ENCODE results near the gene LRP1B.

The LRP1B gene

DNA sequence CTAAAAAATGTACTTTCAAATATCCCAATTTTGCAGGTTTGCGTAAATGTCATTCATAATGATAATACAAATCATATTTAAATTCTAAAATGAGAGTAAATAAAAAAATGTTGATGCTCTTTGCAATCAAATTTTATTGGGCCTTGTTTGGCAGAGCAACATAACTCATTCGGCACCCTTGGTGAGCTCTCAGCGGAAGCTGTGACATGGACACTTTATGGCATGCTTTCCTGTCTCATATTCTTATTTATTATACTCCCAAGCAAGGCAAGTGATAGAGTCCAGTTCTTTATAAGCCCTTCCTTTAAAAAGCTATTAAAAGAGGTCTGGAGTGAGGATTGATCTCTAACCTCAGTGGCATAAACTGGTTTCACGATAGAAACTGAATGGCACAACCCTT, 1857.4 kb downstream of the LRP1B start:
- DNase-seq, result no peak

DNA sequence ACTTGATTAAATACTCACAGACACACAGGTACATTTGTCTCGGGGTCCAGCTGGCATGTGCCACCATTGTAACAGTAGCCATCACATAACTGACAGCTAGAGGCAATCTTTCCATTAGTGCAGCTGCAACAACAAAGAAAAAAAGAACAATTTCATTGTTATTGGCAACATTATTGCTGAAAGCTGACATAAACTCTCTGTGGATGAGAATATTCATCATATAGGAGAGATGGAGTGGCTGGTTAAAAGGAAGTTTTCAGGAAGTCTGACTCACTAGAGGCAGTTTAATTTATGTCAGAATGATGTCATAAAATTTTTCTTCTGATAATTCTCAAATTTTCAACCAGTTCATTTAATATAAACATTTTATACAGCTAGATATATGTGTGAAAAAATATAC, 1860.6 kb downstream of the LRP1B start:
- no peak for DNase-seq

DNA sequence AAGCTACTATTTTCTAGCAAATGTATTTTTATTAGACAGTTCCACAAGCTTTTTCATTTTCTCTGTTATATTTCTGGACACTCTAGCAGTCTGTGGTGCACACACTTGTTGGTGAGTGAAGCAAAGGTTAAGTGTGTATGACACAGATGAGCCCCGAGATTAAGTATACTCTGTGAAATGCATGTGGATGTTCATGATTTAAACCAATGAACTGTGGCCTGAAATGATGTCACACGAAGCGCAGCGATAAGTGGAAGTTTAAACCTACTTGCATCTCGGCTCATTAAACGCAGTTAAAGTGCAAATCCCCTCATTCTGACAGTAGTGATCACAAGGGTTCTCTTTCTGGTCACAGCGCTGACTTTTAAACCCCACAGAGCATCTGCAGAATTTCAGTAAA, 1861.8 kb downstream of the LRP1B start:
- DNase-seq, result no peak

DNA sequence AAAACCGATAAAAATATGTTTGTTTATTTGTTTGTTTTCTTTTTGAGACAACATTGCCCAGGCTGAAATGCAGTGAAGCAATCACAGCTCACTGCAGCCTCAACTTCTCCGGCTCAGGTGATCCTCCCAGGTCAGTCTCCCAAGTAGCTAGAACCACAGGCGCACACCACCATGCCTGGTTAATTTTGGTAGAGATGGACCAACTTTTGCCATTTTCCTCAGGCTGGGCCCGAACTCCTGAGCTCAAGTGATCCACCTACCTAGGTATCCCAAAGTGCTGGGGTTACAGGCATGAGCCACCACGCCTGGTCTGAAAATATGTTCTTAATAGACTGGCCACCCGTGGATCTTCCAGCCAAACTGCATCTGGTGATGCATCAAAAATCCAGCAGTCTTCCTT, 1867.9 kb downstream of the LRP1B start:
- no peak for DNase-seq

DNA sequence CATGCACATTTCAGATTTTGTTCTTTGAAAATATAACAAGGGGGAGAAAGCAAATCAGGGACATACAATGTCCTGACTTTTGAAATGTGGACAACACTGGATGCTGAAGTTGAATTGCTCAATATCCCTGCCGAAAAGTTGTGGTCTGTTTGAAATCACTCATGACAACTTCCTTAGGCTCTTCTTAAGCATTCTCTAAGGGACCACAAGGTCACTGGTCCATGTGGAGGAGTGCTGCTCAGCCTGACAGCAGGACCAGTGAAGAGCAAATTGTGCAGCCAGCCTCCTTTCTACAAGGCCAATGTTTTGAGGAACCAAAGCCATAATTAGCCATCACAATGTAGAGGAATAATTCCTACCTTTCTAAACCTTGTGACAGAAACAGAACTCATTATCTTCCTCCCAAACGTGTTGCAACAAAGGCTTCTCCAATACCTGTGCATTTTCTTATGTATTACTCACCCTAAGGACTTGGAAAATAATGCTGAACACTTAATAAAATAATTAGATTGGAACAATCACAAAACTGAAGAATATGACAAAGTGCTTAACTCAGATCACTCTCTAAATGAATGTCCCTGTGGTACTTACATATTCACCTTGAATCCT, 1873.0 kb downstream of the LRP1B start:
- DNase-seq, result no peak

DNA sequence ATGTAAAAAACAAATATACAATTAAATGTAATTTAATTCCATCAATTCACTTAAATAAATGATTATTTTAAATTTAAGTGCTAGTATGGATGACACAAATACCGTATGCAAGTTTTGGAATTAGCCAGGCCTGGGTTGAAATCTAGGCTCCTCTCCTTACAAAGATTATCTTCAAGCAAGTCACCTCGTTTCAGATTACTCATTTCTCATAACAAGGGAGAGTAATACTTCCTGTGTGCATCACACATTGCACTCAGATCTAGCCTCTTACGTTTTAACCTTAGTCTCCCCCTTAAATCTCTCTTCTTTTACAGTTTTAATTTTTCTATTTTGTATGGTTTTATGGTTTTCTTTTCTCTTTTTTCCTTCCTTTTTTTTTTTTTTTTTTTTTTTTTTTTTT, 1874.7 kb downstream of the LRP1B start:
- no peak for DNase-seq

DNA sequence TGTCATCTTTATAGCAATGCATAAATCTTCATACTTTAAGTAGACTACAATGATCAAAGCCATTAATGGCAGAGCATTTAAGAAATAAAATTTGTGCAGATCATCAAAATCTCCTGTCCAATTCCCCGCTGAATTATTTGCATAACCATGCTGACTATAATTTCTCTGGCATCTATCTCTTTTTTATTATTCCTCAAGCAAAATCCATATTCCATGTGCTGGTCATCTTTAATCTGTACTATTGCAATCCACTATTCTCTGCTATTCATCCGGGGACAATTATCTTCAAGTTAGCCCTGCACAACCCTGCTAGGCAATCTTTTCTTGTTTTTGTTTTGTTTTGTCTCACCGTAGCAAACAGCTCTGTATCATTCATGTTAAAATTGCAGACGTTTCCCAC, 1881.0 kb downstream of the LRP1B start:
- DNase-seq, result no peak

DNA sequence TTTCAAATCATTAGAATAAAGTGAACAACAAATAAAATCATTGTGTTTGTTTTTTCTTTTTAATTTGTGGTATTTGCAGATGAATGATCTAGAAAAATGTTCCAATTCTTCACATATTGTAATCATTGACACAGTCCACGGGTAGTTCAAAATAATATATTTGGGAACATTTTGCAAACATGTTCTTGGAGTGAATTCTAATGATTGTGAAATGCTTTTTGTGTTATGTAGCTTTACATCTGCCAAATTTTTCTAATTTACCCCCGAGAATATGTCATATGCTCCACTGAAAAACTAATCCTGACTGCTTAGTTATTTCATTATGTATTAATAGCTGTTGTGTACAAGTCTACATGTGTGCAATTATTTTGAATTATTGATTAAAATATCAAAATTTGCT, 1882.2 kb downstream of the LRP1B start:
- DNase-seq, result no peak

DNA sequence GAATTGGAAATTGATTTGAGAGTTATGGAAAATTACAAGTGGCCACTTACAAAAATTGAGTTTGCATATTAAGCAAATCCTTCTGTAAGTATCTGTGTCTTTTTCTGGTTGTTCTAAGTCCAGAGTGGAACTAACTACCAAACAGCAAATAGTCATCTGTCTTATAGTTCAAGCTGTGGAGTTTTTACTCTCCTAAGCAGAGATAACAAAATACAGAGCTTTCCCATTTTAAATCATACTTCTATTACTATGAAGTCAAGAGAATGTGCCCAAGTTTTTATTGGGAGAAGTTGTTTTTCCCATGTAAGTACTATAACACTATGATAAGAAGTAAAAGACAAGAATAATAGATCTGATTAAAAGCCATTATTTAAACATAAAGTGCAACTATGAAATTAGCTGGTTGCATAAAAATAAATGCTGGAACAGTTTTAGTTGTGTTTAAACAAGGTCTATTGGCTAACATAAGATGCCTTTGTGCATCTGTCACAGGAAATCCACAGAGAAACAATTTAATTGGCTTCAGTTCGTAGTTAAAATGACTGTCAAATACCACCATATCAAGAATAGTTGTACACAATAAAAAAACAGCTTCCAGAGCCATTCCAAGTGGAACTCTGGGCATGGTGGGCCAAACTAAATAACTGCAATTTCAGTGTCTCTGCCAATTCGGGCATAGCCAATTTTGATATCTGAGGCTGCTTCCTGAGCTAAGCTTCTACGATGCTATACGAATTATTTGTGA, 1883.2 kb downstream of the LRP1B start:
- no peak for DNase-seq

DNA sequence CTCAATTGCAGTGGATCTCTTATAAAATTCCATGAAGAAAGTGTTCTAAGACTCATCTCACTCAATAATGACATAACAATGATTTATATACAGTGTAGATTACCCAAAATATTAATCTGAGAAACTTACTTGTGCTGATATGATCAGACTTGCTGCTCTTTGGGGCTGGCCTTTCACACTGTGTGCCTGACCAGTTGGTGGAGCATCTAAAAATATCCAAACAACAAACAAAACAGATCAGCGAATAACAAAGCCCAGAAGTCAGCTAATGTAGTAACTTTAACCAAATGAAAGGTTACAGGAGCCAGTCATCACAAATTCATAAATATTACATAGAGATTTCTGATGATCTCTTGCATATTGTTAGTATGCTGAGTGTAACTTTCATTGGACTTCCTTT, 1883.9 kb downstream of the LRP1B start:
- DNase-seq, result no peak

DNA sequence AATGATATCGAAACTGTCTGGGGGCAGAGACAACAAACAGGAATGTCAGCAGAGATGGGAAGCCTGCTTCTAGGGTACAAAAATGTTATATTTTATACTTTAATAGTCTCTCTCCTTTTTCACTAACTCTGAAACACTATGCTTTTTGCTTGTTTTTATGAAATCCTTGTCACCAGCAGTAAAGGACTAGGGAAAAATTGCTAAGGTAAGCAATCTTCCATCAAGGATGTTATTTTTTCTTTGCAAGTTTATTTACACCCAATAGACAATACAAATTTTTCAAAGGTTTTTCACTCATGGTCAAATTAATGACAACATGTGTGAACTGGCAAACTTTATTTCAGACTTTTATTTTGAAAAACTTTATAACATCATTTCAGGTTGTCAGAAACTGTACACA, 1884.8 kb downstream of the LRP1B start:
- no peak for DNase-seq

DNA sequence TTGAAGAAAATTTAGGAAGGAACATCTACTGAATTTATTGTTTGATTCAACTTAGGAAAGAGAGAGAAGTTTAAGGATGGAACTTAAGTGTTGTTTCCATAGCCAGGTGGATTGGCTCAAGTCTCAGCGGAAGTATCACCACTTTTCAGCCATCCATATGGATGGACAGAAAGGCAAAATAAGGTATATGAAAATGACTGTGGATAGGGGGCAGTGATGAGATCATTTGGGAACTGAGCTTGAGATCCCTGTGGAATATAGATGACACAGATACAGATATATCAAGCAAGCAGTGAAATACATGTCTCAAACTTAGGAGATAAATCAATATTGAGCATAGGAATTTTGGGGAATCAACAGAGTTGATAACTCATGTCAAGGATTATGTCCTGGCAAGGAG, 1887.9 kb downstream of the LRP1B start:
- no peak for DNase-seq

DNA sequence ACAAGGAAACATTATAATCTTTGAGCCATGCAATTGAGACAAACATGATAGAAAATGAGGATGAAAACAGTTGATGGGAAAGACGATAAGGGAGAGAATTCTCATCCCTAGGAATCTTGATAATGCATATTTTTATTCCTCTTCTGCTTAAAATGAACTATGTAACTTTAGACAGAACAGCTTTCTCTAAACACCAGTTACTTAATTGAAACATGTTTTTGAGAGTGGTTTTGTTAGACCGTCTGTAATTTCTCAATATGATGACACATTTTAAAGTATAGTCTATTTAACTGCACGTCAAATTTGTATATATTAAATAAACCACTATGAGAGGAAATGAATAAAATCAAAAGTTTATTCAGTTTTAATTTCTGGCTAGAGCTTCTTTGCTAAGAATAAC, 1896.7 kb downstream of the LRP1B start:
- DNase-seq, result no peak

DNA sequence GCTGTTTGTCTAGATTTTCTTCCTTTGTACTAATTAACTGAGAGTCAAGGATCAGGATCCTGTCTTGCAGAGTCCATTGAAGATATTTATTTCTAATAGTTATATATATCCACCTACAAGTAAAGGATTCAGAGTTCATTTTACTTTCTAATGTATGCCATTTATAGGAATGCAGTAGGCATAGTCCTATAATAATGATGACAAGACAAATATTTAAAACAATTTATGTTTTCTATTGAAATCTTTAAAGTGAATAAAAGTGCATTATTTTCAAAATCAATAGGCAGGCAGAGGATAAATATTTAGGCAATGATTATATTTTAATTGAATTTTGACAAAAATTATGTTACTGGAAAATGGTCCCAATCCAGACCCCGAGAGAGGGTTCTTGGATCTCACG, 1919.9 kb downstream of the LRP1B start:
- DNase-seq, result no peak

DNA sequence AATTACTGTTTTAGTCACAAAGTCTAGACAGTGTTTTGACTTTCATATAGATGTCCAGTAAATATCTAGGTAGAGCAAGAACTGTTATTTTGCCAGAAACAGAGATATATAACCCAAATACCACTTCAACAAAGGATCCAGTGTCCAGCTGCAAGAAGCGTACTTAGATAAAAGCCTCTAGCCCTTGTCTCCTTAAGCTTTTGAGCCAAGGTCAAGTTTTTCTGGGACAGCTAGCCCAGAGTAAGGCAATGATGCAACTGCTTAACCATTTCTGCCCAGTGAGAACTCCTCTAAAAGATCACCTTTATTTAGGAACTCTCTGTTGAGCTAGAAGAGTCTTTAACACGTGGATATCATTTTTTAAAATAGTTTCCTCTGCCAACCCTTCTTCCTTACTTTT, 1925.7 kb downstream of the LRP1B start:
- no peak for DNase-seq

DNA sequence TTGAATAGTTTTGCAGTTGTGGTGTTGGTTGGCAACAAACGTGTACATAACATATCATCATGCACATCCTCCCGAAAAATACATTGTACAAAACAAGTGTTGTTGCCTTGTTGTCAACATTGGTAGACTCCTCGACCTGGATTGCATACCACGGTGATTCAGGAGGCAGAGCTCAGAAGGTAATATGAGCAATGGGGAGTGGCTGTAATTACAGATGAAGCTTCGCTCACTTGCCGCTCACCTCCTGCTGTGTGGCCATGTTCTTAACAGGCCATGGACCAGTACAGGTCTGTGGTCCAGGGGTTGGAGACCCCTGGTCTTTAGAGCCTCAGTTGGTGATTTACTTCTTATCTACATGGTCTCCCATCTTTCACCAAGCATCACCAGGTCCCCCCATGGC, 1927.5 kb downstream of the LRP1B start:
- DNase-seq, result no peak

DNA sequence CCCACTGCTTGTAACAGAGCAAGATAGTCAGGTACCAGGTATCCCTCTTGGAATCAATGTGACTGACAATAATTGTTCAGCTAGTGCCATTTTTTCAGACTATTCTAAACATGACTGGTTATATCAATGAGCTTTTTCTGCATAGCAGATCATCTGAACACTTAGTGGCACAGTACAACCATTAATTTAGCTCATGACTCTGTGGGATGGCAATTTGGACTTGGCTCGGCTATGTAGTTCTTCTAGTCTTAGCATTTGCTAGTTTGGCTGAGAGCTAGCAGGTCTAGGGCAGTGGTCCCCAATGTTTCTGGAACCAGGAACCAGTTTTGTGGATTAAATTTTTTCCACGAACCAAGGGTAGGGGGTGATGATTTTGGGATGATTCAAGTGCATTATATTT, 1929.2 kb downstream of the LRP1B start:
- DNase-seq, result no peak

DNA sequence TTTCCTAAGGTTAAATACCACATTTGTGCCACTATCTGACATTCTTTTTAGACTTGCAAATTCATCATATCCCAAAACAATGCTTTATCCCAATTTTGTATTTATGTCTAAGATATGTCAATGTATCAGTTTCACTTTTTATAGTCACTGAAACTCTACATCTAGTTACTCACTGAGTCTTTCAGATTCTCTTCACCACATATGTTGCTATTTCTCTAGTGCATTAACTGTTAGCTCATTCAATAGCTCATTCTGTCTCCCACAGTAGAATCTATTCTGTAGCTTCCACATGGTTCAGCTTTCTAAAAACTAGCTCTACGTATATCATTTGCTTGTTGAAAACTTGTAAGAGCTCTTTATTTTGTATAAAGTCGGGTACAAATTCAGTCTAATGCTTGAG, 1930.1 kb downstream of the LRP1B start:
- DNase-seq, result no peak

DNA sequence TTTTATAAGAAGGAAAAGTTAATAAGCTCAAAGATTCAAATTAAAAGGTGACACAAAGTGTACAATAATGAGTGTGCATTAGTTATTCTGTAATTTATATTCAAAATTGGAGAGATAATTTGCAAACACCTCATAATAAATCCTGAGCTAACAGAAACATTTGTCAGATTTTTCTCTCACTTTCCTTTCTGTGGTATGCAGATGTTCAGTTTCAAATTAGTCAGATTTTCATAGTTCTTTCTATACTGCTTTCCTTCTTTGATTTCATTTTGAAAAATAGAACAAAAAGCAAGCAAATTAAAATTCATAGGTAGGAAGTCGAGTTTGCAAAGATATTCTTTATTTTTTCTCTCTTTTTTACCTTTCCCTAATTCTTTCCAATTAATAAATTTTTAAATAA, 1930.5 kb downstream of the LRP1B start:
- no peak for DNase-seq

DNA sequence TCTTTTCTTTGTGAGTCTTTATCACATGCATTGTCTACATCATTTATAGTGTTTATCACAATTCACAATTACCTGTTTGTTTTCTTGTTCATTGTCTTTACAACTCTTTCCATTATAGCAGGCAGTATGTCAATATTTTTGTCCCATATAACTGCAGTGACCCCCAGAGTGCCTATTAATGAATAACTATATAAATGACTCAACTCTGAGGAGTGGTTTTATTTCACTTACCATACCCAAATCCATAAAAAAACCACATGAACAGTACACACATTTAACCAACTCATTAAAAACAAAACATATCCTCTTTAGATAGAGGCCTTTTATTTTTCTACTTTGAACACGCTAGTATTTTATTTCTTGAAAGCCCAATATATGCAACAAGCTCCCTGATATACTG, 1931.5 kb downstream of the LRP1B start:
- no peak for DNase-seq

DNA sequence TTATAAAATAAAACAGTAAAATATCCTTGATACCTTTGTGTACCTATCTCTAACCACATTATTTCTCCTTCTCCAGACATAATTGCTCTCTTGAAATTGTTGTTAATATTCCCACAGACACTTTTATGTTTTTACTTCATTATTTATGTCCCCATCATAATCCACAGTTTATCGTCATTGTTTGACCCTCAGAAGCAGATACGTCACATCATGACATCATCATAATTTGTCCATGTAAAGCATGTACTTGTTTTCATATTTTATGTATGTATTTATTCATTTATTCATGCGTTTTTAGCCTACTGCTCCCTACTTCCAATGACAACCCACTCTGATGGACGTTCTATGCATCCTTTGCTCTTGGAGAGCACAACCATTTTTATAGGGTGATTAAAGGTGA, 1943.7 kb downstream of the LRP1B start:
- no peak for DNase-seq

DNA sequence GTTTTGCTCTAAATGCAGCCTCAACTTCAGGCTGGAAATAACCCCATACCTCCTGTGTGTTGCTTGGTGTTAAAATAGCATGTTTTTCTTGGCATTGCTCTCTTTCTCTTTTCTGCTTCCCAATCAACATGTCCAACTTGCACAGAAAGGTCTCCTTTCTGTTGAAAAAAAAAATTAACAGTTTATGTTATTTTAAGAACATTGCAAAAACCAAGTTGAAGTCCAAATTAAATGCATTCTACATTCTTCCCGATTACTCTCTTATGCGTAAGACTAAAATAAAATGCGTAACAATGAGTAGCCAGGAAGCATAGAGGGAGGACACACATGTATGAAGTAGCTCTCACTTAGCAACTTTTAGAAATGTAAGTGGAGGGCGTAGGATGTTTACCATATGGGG, 1944.5 kb downstream of the LRP1B start:
- no peak for DNase-seq

DNA sequence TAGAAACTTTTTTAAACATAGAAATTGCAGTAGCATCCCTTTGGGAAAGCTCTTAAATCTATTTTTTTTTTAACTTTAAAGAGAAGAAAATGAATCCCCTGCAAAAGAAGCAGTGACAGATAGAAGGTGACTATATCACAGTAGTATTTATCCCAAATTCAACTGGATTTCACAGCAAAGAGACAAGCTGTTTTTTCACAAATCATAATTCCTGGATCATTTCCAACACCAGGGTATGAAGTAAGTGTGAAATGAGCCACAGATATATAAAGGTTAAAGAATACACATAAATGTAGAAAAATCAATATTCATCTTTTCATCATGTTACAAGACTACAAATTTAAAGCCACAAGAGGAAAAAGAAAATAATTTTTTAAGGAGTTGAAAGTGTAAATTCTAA, 1945.7 kb downstream of the LRP1B start:
- DNase-seq, result no peak

DNA sequence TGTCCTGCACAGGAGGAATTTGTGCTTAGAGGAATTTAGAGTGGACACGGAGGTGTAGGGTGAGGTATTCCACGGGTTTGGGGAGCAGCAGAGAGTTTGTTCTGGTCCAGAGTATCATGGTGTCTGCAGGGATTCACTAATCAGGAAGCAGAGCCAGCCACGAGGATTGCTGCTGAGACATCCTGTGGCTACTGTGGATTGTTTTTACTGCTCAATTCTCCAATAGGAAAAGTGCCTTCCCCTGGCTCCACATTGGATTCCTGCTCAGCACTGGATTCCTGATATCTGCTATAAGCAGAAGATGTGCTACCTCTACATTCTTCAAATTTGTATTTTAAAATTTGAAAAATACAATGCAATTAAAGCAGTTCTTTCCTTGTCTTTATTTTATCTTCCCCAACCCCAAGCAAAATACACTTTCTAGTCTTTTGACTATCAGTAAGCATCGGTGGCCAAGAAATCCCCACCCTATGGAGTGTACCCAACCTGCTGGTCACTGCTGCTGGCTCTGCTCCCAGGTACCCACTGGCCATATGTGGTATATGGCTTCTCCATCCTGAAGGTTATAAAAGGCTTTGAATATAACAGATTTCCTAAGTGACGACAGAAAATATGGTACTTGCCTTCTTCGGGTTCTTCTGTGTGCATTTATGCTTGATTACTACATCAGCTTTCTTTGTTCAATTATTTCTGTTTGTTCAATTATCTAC, 1947.6 kb downstream of the LRP1B start:
- DNase-seq, result no peak
